ENCODE data around the gene PDE6A.

Gene PDE6A

DNA sequence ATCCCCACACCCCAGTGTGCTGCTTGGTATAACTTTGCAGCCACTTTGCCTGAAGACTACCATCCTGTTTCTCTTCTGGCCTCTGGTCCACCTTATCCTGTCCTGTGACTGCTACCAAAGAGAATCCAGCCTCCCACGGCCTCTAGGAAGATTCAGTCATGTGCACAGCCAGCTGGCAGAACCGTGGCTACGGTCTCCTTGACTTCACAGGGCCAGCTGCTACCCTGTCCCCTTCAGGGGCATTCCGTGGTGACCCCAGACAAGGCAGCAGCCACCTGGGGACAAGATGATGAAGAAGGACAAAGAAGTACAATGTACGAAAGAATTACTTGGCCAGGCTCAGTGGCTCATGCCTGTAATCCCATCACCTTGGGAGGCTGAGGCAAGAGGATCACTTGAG is 98.6 kb downstream of the PDE6A start:
- Histone ChIP-seq H3K14ac (ENCODE audit: low read length in 2 of 2) (no peak overlapping the region), H4K91ac (ENCODE audit: low read length) (no peak overlapping the region), H3K4me3 (ENCODE audit: insufficient read depth in 1 of 2, low read depth in 1 of 2, low read length in 2 of 2) (no peak overlapping the region), H2BK15ac (ENCODE audit: low read depth, poor library complexity, severe bottlenecking) (no peak overlapping the region), H2BK5ac (ENCODE audit: low read depth, low read length, poor library complexity, severe bottlenecking) (no peak overlapping the region), H2BK120ac (ENCODE audit: low read depth, low read length) (no peak overlapping the region), H2BK12ac (ENCODE audit: low read length in 2 of 2) (no peak overlapping the region), H3K9me3 (ENCODE audit: control insufficient read depth, low read length) (no peaks in the 10 kb centered on the region), H3K79me1 (replicated peaks; ENCODE audit: low read length, poor library complexity, severe bottlenecking) (no peaks in the 10 kb centered on the region), H3K4me1 (ENCODE audit: control insufficient read depth, insufficient read depth, low read depth, low read length) (no peaks in the 10 kb centered on the region), H2AFZ (ENCODE audit: low read depth, low read length) (no peak overlapping the region), H3K36me3 (ENCODE audit: control insufficient read depth in 1 of 2, insufficient read depth in 2 of 2, low read depth in 1 of 2, low read length in 2 of 2) (peaks cover 9 to 22% of the 10 kb centered on the region in 2 experiments), H3K4ac (ENCODE audit: low read depth in 1 of 2, low read length in 2 of 2) (no peak overlapping the region), H3K27ac (ENCODE audit: low read length, poor library complexity, severe bottlenecking) (no peak overlapping the region), H3K27me3 (ENCODE audit: control insufficient read depth in 1 of 2, insufficient read depth in 1 of 2, low read length in 2 of 2) (no peaks in the 10 kb centered on the region), H3K9ac (ENCODE audit: low read length) (no peak overlapping the region), H3K4me2 (ENCODE audit: low read length, poor library complexity, severe bottlenecking) (no peak overlapping the region), H4K8ac (ENCODE audit: low read length) (no peak overlapping the region), H3K18ac (ENCODE audit: low read depth in 1 of 2, low read length in 2 of 2) (no peak overlapping the region), H3K23ac (ENCODE audit: low read length in 2 of 2) (no peak overlapping the region), H2AK5ac (ENCODE audit: low read length, severe bottlenecking) (no peak overlapping the region)
- WGBS: 97% methylated on average over 5 of the region's 5 CpGs
- no peak for DNase-seq

DNA sequence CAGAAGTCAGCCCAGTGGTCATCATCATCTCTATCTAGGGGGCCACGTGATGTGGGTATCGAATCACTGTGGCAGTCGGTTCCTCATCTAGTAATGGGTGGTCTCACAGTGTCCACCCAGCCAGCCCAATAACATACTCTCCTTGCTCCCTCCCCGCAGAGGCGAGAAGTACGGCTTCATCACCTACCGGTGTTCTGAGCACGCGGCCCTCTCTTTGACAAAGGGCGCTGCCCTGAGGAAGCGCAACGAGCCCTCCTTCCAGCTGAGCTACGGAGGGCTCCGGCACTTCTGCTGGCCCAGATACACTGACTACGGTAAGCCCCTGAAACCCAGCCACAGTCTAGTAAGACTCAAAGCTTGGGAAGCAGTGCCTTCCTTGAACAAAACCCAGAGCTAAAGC is 99.0 kb downstream of the PDE6A start:
- Histone ChIP-seq H2BK15ac (ENCODE audit: low read depth, poor library complexity, severe bottlenecking) (no peak overlapping the region), H3K9me3 (ENCODE audit: control insufficient read depth, low read length) (no peaks in the 10 kb centered on the region), H3K4me1 (ENCODE audit: control insufficient read depth, insufficient read depth, low read depth, low read length) (peaks cover 2% of the 10 kb centered on the region), H3K79me1 (replicated peaks; ENCODE audit: low read length, poor library complexity, severe bottlenecking) (no peaks in the 10 kb centered on the region), H4K8ac (ENCODE audit: low read length) (no peak overlapping the region), H3K36me3 (ENCODE audit: control insufficient read depth in 1 of 2, insufficient read depth in 2 of 2, low read depth in 1 of 2, low read length in 2 of 2) (peaks cover 9 to 22% of the 10 kb centered on the region in 2 experiments), H3K4ac (ENCODE audit: low read depth in 1 of 2, low read length in 2 of 2) (no peak overlapping the region), H2BK120ac (ENCODE audit: low read depth, low read length) (no peak overlapping the region), H2BK12ac (ENCODE audit: low read length in 2 of 2) (no peak overlapping the region), H3K4me3 (ENCODE audit: insufficient read depth in 1 of 2, low read depth in 1 of 2, low read length in 2 of 2) (no peak overlapping the region), H4K91ac (ENCODE audit: low read length) (no peak overlapping the region), H3K27ac (ENCODE audit: low read length, poor library complexity, severe bottlenecking) (no peak overlapping the region), H3K4me2 (ENCODE audit: low read length, poor library complexity, severe bottlenecking) (no peak overlapping the region), H2AK5ac (ENCODE audit: low read length, severe bottlenecking) (no peak overlapping the region), H3K27me3 (ENCODE audit: control insufficient read depth in 1 of 2, insufficient read depth in 1 of 2, low read length in 2 of 2) (no peaks in the 10 kb centered on the region), H3K14ac (ENCODE audit: low read length in 2 of 2) (no peak overlapping the region), H3K18ac (ENCODE audit: low read depth in 1 of 2, low read length in 2 of 2) (no peak overlapping the region), H2AFZ (ENCODE audit: low read depth, low read length) (no peak overlapping the region), H3K23ac (ENCODE audit: low read length in 2 of 2) (no peak overlapping the region), H2BK5ac (ENCODE audit: low read depth, low read length, poor library complexity, severe bottlenecking) (no peak overlapping the region), H3K9ac (ENCODE audit: low read length) (no peak overlapping the region)
- 98% methylated on average over 15 of the region's 15 CpGs for WGBS
- no peak for DNase-seq

DNA sequence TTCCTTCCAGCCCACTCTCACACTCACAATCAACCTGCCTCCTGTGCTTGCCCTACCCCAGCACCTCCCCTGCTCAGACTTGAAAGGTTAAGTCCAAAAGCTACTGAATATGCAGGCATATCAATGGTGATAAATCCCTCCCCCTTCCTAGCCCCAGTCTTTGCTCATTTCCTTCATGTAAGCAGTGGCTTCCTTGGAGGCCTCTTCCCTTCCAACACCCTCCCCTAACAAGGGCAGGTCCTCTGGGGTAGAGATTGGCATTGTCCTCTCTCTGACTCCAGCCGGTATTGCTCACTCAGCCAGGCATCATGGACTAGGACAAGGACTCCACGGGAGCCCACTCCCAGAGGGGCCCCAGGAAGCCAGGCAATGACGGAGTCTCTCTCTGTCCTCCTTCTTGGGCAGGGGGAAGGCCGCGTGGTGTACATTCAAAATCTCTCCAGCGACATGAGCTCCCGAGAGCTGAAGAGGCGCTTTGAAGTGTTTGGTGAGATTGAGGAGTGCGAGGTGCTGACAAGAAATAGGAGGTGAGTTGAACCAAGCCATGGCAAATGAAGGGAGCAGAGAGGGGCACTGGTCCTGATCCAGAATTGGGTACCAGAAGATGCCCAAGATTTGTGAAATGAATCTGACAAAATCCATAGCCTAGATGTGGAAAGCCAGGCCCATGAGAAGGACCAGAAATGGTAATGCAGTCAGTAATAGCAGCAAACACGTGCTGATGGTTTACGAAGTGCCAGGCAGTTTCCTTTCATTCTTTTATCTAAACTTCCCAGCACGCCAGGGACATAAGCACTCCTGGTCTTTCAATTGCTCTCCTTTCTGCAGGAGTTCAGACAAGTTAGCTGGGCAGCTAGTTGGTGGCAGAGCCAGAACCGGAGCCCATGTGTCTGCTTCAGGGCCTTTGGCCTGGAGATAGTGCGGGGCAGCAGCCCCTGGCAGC is 102.5 kb downstream of the PDE6A start:
- Histone ChIP-seq H2AK5ac (ENCODE audit: low read length, severe bottlenecking) (no peak overlapping the region), H3K9ac (ENCODE audit: low read length) (no peak overlapping the region)

DNA sequence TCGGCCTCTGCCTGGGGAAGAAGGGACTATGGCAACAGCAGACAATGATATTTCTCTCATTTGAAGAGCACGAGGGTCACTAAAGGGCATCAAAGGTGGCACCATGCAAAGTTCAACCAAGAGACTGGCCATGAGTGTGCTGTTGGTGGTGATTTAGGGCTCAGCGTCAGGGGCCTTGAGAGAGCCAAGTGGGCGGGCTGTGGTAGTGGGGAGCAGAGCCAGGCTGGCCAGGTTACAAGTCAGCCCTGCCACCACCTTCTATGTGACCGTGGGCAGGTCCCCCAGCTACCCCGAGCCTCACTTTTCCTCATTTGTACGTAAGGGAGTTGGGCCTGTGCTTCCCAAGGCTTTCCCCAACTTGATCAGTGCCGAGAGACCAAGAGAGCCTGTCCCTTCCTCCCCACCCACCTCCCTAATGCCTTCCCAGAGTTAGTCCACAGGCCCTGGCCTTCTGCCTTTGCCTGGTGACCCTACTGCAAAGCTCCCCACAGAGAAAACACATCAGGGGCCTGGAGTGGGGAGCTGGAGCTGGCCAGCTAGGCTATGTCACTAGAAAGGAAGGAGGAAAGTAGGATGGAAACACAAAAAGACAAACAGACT is 104.3 kb downstream of the PDE6A start:
- H4K91ac ChIP-seq (ENCODE audit: low read length): no peak overlapping the region
- H3K9me3 ChIP-seq (ENCODE audit: control insufficient read depth, low read length): no peaks in the 10 kb centered on the region
- H3K27me3 ChIP-seq (ENCODE audit: control insufficient read depth in 1 of 2, insufficient read depth in 1 of 2, low read length in 2 of 2): no peaks in the 10 kb centered on the region
- H3K4me2 ChIP-seq (ENCODE audit: low read length, poor library complexity, severe bottlenecking): no peak overlapping the region
- peaks cover 18% of the 10 kb centered on the region for H3K4me1 ChIP-seq (ENCODE audit: control insufficient read depth, insufficient read depth, low read depth, low read length)
- no peak overlapping the region for H2BK15ac ChIP-seq (ENCODE audit: low read depth, poor library complexity, severe bottlenecking)
- H3K4ac ChIP-seq (ENCODE audit: low read depth in 1 of 2, low read length in 2 of 2): no peak overlapping the region
- H2BK12ac ChIP-seq (ENCODE audit: low read length in 2 of 2): no peak overlapping the region
- no peak overlapping the region for H3K27ac ChIP-seq (ENCODE audit: low read length, poor library complexity, severe bottlenecking)
- H3K14ac ChIP-seq (ENCODE audit: low read length in 2 of 2): no peak overlapping the region
- H2AFZ ChIP-seq (ENCODE audit: low read depth, low read length): no peak overlapping the region
- H3K36me3 ChIP-seq (ENCODE audit: control insufficient read depth in 1 of 2, insufficient read depth in 2 of 2, low read depth in 1 of 2, low read length in 2 of 2): peaks cover 1 to 13% of the 10 kb centered on the region in 2 experiments
- no peak overlapping the region for H3K18ac ChIP-seq (ENCODE audit: low read depth in 1 of 2, low read length in 2 of 2)
- H3K79me1 ChIP-seq (replicated peaks; ENCODE audit: low read length, poor library complexity, severe bottlenecking): no peaks in the 10 kb centered on the region
- no peak overlapping the region for H2BK5ac ChIP-seq (ENCODE audit: low read depth, low read length, poor library complexity, severe bottlenecking)
- peak overlapping the region; percentile 42 for H2AK5ac ChIP-seq (ENCODE audit: low read length, severe bottlenecking)
- H2BK120ac ChIP-seq (ENCODE audit: low read depth, low read length): no peak overlapping the region
- no peak overlapping the region for H3K4me3 ChIP-seq (ENCODE audit: insufficient read depth in 1 of 2, low read depth in 1 of 2, low read length in 2 of 2)
- no peak overlapping the region for H3K9ac ChIP-seq (ENCODE audit: low read length)
- 94% methylated on average over 8 of the region's 8 CpGs for WGBS
- DNase-seq: no peak
- no peak overlapping the region for H4K8ac ChIP-seq (ENCODE audit: low read length)
- H3K23ac ChIP-seq (ENCODE audit: low read length in 2 of 2): no peak overlapping the region

More for the DNA sequence above, 102.5 kb downstream of the PDE6A start:
- WGBS: 94% methylated on average over 14 of the region's 14 CpGs
- no peaks in the 10 kb centered on the region for H3K79me1 ChIP-seq (replicated peaks; ENCODE audit: low read length, poor library complexity, severe bottlenecking)
- H3K36me3 ChIP-seq (ENCODE audit: control insufficient read depth in 1 of 2, insufficient read depth in 2 of 2, low read depth in 1 of 2, low read length in 2 of 2): peaks cover 9 to 12% of the 10 kb centered on the region in 2 experiments
- no peaks in the 10 kb centered on the region for H3K9me3 ChIP-seq (ENCODE audit: control insufficient read depth, low read length)
- no peak overlapping the region for H4K8ac ChIP-seq (ENCODE audit: low read length)
- H2BK12ac ChIP-seq (ENCODE audit: low read length in 2 of 2): no peak overlapping the region
- H3K14ac ChIP-seq (ENCODE audit: low read length in 2 of 2): no peak overlapping the region
- DNase-seq: no peak
- no peak overlapping the region for H2BK15ac ChIP-seq (ENCODE audit: low read depth, poor library complexity, severe bottlenecking)
- no peak overlapping the region for H3K18ac ChIP-seq (ENCODE audit: low read depth in 1 of 2, low read length in 2 of 2)
- no peak overlapping the region for H2AFZ ChIP-seq (ENCODE audit: low read depth, low read length)
- H3K27me3 ChIP-seq (ENCODE audit: control insufficient read depth in 1 of 2, insufficient read depth in 1 of 2, low read length in 2 of 2): no peaks in the 10 kb centered on the region
- H3K27ac ChIP-seq (ENCODE audit: low read length, poor library complexity, severe bottlenecking): no peak overlapping the region
- H3K23ac ChIP-seq (ENCODE audit: low read length in 2 of 2): no peak overlapping the region
- H3K4me1 ChIP-seq (ENCODE audit: control insufficient read depth, insufficient read depth, low read depth, low read length): peaks cover 18% of the 10 kb centered on the region
- no peak overlapping the region for H4K91ac ChIP-seq (ENCODE audit: low read length)
- H3K4ac ChIP-seq (ENCODE audit: low read depth in 1 of 2, low read length in 2 of 2): no peak overlapping the region
- H3K4me3 ChIP-seq (ENCODE audit: insufficient read depth in 1 of 2, low read depth in 1 of 2, low read length in 2 of 2): no peak overlapping the region
- H2BK5ac ChIP-seq (ENCODE audit: low read depth, low read length, poor library complexity, severe bottlenecking): no peak overlapping the region
- no peak overlapping the region for H2BK120ac ChIP-seq (ENCODE audit: low read depth, low read length)
- no peak overlapping the region for H3K4me2 ChIP-seq (ENCODE audit: low read length, poor library complexity, severe bottlenecking)

Data from mesenchymal stem cell (in vitro differentiated cells and primary cell).